22Rv1 (cell line): ENCODE measurements around the gene UTP18.
"Not testable (repeated sequence)": the region's sequence is repeated elsewhere in the genome, so short reads cannot be mapped to it uniquely, and the experiment has no call there.

ENCODE experiments used
- H3K27ac ChIP-seq: fragments of 450-650 bp; 2 replicates; pipeline ENCODE4 v1.5.1; 2017
- CTCF ChIP-seq: fragments of 450-650 bp; IDR thresholded peaks from 2 replicates; pipeline ENCODE4 v1.5.1; 2017; ENCODE audit warnings: mild to moderate bottlenecking
- ZFX ChIP-seq: fragments of 450-650 bp; IDR thresholded peaks from 2 replicates; pipeline ENCODE4 v1.6.1; 2017; ENCODE audit warnings: antibody characterized with exemption, borderline replicate concordance

Gene UTP18

DNA sequence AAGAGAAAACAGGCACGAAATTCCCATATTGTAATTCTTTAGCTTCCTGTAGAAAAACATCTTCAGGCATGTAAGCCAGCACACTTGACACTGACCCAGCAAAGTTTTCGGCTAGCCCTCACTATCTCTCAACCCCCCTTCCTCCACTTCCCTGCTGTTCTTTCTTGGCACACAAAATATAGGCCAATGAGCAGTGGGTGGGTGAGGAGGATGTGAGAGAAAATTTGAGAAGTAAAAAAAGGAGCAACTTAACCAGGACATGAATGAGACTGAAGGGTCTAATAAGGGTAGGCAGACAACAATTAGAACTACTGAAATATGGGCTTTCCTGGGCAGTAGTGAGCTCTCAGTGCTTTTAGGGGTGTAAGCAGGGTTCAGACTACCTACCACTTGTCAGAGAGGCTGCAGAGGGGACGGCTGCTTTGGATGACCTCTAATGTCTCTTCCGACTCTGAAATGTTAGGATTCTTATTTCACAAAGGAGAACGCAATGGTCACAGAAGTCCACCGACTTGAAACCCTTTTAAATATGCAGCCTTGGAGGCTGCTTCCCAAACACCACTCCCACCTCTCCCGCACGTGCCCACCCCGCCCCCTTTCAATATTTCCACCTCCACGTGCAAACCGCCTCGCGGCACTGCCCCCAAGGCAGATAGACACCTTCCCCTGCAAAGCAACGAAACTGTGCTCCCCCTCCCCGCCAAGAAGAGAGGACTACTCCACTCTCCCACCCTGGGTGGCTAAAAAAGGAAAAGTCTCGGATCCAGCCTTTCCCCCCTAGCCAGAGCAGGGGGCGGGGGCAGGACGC is 1.4 kb upstream of the UTP18 start:
- TF ChIP-seq CTCF (no peak), ZFX (no peak)
- peak overlapping the region; percentile 92 for H3K27ac ChIP-seq

DNA sequence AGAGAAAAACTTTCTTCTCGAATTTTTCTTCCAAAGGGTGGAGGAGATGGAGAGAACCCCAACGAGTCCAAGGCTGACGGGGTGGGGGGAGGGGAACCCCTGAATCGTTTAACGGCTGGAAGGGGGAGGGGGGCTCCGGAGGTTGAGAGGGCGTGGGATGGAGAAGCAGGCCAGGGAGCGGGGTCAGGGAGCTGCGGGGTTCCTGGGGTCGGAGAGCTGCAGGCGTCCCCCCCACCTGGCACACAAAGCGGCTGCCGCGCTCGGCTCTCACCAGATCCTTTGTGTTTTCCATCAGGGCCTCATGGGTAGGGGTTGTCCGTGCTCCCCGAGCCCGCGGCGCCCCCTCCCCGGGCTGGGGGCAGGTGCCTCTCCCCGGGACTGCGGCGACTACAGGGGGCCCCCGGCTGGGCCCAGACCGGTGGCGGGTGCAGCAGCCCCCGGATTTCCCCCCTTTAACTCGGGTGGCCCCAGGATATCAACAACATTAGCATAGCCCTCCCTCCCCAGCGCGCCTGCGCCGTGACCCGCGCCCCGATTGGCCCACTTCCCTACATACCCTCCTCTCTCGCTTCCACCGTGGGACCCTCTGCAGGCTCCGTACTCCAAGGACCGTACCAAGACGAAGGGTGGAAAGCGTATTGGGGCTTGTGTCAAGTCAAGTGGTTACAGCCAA is 646 bp upstream of the UTP18 start, which contains the start of gene MBTD1:
MBTD1 (minus strand) TSS at position 486 of the 673 bp plus-strand sequence. CDS start 34,888 bp downstream, outside the sequence.
- peak within 1 kb of the TSS; percentile 92 for H3K27ac ChIP-seq
- TF ChIP-seq CTCF: no peak
- no peak for TF ChIP-seq ZFX

- TF ChIP-seq ZFX: no peak
- TF ChIP-seq CTCF: no peak
- peak overlapping the region; percentile 92 for H3K27ac ChIP-seq
Measured at GRCh38 chr17:51261024-51261963, 948 bp downstream of the UTP18 start.

- no peak overlapping the region for H3K27ac ChIP-seq
- TF ChIP-seq CTCF (no peak), ZFX (no peak)
Measured at GRCh38 chr17:51263006-51263405, 2.7 kb downstream of the UTP18 start.

DNA sequence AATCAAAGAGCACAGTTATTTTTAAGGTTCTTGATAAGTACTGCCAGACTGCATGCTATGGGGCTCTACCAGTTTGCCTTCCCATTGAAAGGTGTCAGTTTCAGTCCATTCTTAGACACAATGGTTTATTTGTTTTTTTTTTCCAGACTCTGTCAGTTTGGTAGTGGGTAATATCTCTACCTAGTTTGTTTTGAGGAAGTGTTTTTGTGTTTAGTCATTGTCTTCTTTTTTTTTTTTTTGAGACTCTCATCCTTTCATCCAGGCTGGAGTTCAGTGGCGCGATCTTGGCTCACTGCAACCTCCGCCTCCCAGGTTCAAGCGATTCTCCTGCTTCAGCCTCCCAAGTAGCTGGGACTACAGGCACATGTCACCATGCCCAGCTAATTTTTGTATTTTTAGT is 4.1 kb downstream of the UTP18 start:
- not testable (repeated sequence) for H3K27ac ChIP-seq

GRCh38 chr17:51269991-51270390 is 9.6 kb downstream of the UTP18 start:
- TF ChIP-seq ZFX (no peak), CTCF (no peak)
- no peak overlapping the region for H3K27ac ChIP-seq

- no peak for TF ChIP-seq CTCF
- H3K27ac ChIP-seq: no peak overlapping the region
Measured at GRCh38 chr17:51270636-51271035, 10.3 kb downstream of the UTP18 start.
